Epithelial cell of alveolus of lung (primary cell): ENCODE measurements around the gene CCDC184. TPM values are rescaled to one million over a fixed set of nuclear protein-coding genes. Genes with fewer than 3 reads are reported as not detected.

Experiments
- total RNA-seq: library from RNA; depleted of rRNA; stranded (reverse); fragments of >200 nt; gene quantifications from 2 replicates; pipeline ENCODE4 v1.2.1, GENCODE V29; 2015

CCDC184 gene
- 1.8 and 3.7 TPM in 2 replicates for total RNA-seq

GRCh38 chr12:48183091-48183875 lies at the start of gene CCDC184:
CCDC184 (plus strand) TSS chr12:48183644; CDS start chr12:48184123, 479 bp downstream.

GRCh38 chr12:48157018-48157888 lies 26.2 kb upstream of the CCDC184 start, which contains the start of gene ASB8:
ASB8 (minus strand) TSS chr12:48157515; CDS start chr12:48153496, 4,019 bp downstream.

GRCh38 chr12:48203192-48203591 lies 19.7 kb downstream of the CCDC184 start, which contains the start of gene OR10AD1:
OR10AD1 (minus strand) TSS chr12:48203292; CDS start chr12:48203292, 0 bp downstream.

Other genes starting within 250 kb of the CCDC184 start
- 33.5 and 55.7 TPM in 2 replicates for gene TMEM106C, start 220.0 kb upstream of the CCDC184 start, total RNA-seq
- 0.56 and 1.0 TPM in 2 replicates for gene COL2A1, start 179.2 kb upstream of the CCDC184 start, total RNA-seq
- gene SENP1, start 77.6 kb upstream of the CCDC184 start, total RNA-seq, result 19.4 and 24.8 TPM in 2 replicates
- 39.0 and 53.3 TPM in 2 replicates for gene PFKM, start 64.3 kb upstream of the CCDC184 start, total RNA-seq
- 13.4 and 13.7 TPM in 2 replicates for gene ASB8, start 26.1 kb upstream of the CCDC184 start, total RNA-seq
- not detected in 2 replicates for gene OR10AD1, start 19.6 kb downstream of the CCDC184 start, total RNA-seq
- 1.3 and 5.4 TPM in 2 replicates for gene ZNF641, start 167.3 kb downstream of the CCDC184 start, total RNA-seq